K562 (cell line): ENCODE data around the gene THBS2.

Source experiments
- CBFA2T3 ChIP-seq: fragments of 450-650 bp; IDR thresholded peaks from 2 replicates; pipeline ENCODE4 v1.6.1; 2017
- HNRNPLL ChIP-seq: fragments of 200-400 bp; formaldehyde crosslinking; IDR thresholded peaks from 2 replicates; pipeline ENCODE4 v1.6.1; 2017; ENCODE audit warnings: low read length, low read depth, mild to moderate bottlenecking; ENCODE audit not compliant: poor library complexity, severe bottlenecking
- JUND ChIP-seq, 2 experiments: IDR thresholded peaks; 2 replicates in 1 of 2; 3 replicates in 1 of 2; pipeline ENCODE4 v1.6.1; 2011; ENCODE audit warnings: borderline replicate concordance in 2 of 2, low read depth in 2 of 2, low read length in 2 of 2, improper control_type of control experiment in 1 of 2, missing biosample characterization in 1 of 2, missing genetic modification characterization in 1 of 2, missing genetic modification reagents in 1 of 2
- LEF1 ChIP-seq: fragments of 450-650 bp; IDR thresholded peaks from 2 replicates; pipeline ENCODE4 v1.6.1; 2016; ENCODE audit warnings: mild to moderate bottlenecking
- POLR2A ChIP-seq: fragments of 450-650 bp; conservative IDR thresholded peaks from 2 replicates; pipeline ENCODE4 v1.6.1; 2016
- POLR2G ChIP-seq: fragments of 200-400 bp; formaldehyde crosslinking; IDR thresholded peaks from 2 replicates; pipeline ENCODE4 v1.6.1; 2017; ENCODE audit warnings: low read depth, mild to moderate bottlenecking, antibody characterized with exemption, low read length, moderate library complexity
- SOX6 ChIP-seq: fragments of 450-650 bp; IDR thresholded peaks from 2 replicates; pipeline ENCODE4 v1.6.1; 2014; ENCODE audit warnings: mild to moderate bottlenecking
- SRF ChIP-seq, 2 experiments: fragments of 250-450, 450-650 bp in 1 of 2; sonication (Bioruptor Pico) in 1 of 2; sonication (generic) in 1 of 2; formaldehyde crosslinking; IDR thresholded peaks; 2 replicates each; pipeline versions ENCODE4 v1.5.0 to v1.5.1; 2020 to 2022; ENCODE audit warnings: mild to moderate bottlenecking in 1 of 2, missing genetic modification reagents in 1 of 2
- ZBTB7A ChIP-seq: IDR thresholded peaks from 2 replicates; pipeline ENCODE4 v1.6.1; 2011; ENCODE audit warnings: low read depth, mild to moderate bottlenecking, low read length, moderate library complexity, borderline replicate concordance; ENCODE audit not compliant: control insufficient read depth
- TF ChIP-seq, protein P1 (sequence below), 3 experiments: IDR thresholded peaks in 2 of 3; conservative IDR thresholded peaks in 1 of 3; 2 replicates each; pipeline ENCODE4 v1.5.1; 2011 to 2012; ENCODE audit warnings: low read length in 3 of 3, mild to moderate bottlenecking in 3 of 3, control low read depth in 2 of 3, improper control_type of control experiment in 1 of 3, inconsistent platforms in 1 of 3, low read depth in 1 of 3, mixed read lengths in 1 of 3, moderate library complexity in 1 of 3; ENCODE audit not compliant: insufficient read depth in 2 of 3

DNA sequence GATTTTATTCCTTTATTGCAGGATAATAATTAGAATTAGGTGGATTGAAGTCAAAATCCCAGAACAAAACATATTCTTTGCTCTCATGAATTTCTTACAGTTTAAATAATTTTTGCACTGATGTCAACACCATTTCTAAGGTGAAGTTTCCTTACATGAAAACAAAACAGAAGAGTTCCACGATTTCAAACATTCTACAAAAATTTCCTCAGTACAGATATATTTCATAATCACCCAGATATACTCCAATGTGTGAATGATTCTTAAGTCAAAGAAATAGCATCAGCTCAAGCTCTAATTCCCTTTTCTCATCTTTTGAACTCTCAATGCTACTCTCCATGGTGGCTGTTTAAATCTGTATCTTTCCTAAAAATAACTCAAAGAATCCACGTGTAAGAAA is 39.5 kb upstream of the THBS2 start:
- no peak for TF ChIP-seq POLR2A
- TF ChIP-seq SRF (CRISPR knock-in tag; IDR thresholded peaks at IDR 0.05), result no peak
- no peak for TF ChIP-seq JUND (IDR thresholded peaks at IDR 0.05; ENCODE audit: borderline replicate concordance, low read depth, low read length)
- TF ChIP-seq JUND (tag; IDR thresholded peaks at IDR 0.05; ENCODE audit: borderline replicate concordance, low read depth, low read length), result no peak
- no peak for TF ChIP-seq SOX6
- no peak for TF ChIP-seq LEF1
- TF ChIP-seq ZBTB7A, result no peak
- TF ChIP-seq HNRNPLL, result no peak
- TF ChIP-seq CBFA2T3, result no peak
- TF ChIP-seq, protein P1, sequence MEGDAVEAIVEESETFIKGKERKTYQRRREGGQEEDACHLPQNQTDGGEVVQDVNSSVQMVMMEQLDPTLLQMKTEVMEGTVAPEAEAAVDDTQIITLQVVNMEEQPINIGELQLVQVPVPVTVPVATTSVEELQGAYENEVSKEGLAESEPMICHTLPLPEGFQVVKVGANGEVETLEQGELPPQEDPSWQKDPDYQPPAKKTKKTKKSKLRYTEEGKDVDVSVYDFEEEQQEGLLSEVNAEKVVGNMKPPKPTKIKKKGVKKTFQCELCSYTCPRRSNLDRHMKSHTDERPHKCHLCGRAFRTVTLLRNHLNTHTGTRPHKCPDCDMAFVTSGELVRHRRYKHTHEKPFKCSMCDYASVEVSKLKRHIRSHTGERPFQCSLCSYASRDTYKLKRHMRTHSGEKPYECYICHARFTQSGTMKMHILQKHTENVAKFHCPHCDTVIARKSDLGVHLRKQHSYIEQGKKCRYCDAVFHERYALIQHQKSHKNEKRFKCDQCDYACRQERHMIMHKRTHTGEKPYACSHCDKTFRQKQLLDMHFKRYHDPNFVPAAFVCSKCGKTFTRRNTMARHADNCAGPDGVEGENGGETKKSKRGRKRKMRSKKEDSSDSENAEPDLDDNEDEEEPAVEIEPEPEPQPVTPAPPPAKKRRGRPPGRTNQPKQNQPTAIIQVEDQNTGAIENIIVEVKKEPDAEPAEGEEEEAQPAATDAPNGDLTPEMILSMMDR (IDR thresholded peaks at IDR 0.05 in 2 of 3, conservative IDR thresholded peaks at IDR 0.05 in 1 of 3; ENCODE audit: insufficient read depth in 2 of 3, low read depth in 1 of 3, low read length in 3 of 3), result no peak
- no peak for TF ChIP-seq POLR2G
